ENCODE measurements around the gene DDX55. TPM values are rescaled to one million over a fixed set of nuclear protein-coding genes. Genes with fewer than 3 reads are reported as not detected.
"Not testable (repeated sequence)": the region's sequence is repeated elsewhere in the genome, so short reads cannot be mapped to it uniquely, and the experiment has no call there.

DDX55 gene, protein sequence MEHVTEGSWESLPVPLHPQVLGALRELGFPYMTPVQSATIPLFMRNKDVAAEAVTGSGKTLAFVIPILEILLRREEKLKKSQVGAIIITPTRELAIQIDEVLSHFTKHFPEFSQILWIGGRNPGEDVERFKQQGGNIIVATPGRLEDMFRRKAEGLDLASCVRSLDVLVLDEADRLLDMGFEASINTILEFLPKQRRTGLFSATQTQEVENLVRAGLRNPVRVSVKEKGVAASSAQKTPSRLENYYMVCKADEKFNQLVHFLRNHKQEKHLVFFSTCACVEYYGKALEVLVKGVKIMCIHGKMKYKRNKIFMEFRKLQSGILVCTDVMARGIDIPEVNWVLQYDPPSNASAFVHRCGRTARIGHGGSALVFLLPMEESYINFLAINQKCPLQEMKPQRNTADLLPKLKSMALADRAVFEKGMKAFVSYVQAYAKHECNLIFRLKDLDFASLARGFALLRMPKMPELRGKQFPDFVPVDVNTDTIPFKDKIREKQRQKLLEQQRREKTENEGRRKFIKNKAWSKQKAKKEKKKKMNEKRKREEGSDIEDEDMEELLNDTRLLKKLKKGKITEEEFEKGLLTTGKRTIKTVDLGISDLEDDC
- 20.6 and 28.3 TPM in 2 replicates for total RNA-seq

DNA sequence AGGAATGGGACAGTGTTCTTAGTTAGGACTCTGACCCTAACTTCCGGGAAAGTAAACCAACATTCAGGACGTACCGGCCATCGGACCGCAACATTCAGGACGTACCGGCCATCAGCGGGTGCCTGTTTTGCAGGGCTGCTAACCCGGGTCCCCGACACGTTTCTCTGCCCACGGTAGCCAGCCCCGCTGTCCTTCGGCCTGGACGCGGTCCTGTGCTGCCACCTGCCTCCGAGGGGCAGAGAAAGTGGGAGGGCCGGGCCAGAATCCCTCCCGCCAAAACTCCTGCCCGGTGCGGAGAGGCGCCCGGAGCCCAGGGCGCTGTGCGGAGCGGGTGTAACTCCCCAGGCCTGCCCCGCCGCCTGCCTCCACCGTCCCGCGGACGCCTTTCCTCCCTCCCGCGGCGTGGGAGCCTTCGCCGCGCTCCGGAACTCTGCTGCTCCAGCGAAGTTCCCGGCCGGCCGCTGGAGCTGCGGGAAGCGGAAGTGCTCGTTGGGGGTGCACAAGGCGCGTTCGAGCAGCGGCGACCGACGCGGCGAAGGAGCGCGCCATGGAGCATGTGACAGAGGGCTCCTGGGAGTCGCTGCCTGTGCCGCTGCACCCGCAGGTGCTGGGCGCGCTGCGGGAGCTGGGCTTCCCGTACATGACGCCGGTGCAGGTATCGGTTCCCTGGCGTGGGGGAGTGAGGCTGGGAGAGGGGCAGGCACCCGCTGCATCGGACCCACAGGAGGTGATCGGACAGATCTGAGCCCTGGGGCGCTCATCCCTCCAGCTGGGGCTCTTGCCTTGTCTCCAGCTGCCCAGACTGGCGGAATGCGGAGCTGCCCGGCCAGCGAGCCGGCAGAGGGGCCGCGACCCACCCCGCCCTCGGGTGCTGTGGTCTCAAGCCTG, at the start of gene DDX55:
Gene DDX55 (plus strand): TSS at position 498 of the 888 bp plus-strand sequence. CDS start 50 bp downstream, at position 548.
- H3K4me3 ChIP-seq (ENCODE audit: low read depth, low read length): peak within 1 kb of the TSS; percentile 91
- DNase-seq (ENCODE audit: low read depth): no peak
- TF ChIP-seq, protein P1, sequence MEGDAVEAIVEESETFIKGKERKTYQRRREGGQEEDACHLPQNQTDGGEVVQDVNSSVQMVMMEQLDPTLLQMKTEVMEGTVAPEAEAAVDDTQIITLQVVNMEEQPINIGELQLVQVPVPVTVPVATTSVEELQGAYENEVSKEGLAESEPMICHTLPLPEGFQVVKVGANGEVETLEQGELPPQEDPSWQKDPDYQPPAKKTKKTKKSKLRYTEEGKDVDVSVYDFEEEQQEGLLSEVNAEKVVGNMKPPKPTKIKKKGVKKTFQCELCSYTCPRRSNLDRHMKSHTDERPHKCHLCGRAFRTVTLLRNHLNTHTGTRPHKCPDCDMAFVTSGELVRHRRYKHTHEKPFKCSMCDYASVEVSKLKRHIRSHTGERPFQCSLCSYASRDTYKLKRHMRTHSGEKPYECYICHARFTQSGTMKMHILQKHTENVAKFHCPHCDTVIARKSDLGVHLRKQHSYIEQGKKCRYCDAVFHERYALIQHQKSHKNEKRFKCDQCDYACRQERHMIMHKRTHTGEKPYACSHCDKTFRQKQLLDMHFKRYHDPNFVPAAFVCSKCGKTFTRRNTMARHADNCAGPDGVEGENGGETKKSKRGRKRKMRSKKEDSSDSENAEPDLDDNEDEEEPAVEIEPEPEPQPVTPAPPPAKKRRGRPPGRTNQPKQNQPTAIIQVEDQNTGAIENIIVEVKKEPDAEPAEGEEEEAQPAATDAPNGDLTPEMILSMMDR (conservative IDR thresholded peaks at IDR 0.05; ENCODE audit: low read depth, low read length): peak; percentile 43

DNA sequence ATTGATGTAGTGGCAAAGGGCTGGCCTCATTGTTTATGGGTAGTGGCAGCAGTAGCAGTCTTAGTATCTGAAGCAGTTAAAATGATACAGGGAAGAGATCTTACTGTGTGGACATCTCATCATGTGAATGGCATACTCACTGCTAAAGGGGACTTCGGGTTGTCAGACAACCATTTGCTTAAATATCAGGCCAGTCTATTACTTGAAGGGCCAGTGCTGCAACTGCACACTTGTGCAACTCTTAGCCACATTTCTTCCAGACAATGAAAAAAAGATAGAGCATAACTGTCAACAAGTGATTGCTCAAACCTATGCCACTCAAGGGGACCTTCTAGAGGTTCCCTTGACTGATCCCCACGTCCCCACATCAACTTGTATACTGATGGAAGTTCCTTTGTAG, 47.8 kb upstream of the DDX55 start:
- DNase-seq (ENCODE audit: low read depth); H3K4me3 ChIP-seq (ENCODE audit: low read depth, low read length): not testable (repeated sequence)

DNA sequence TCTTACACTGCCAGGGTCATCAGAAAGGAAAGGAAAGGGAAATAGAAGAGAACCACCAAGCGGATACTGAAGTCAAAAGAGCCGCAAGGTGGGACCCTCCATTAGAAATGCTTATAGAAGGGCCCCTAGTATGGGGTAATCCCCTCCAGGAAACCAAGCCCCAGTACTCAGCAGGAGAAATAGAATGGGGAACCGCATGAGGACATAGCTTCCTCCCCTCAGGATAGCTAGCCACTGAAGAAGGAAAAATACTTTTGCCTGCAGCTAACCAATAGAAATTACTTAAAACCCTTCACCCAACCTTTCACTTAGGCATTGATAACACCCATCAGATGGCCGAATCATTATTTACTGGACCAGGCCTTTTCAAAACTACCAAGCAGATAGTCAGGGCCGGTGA, 47.1 kb upstream of the DDX55 start:
- not testable (repeated sequence) for H3K4me3 ChIP-seq (ENCODE audit: low read depth, low read length); DNase-seq (ENCODE audit: low read depth)

DNA sequence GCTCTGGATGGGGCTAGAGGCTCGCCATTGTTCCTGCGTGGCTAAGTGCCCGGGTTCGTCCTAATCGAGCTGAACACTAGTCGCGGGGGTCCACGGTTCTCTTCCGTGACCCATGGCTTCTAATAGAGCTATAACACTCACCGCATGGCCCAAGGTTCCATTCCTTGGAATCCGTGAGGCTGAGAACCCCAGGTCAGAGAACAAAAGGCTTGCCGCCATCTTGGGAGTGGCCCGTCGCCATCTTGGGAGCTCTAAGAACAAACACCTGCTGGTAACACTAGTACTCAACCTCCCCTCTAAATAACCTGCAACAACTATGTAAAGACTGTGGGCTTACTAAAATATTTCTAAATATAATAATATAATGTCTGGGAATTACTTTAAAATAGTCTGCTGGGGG, 43.4 kb upstream of the DDX55 start:
- not testable (repeated sequence) for DNase-seq (ENCODE audit: low read depth); H3K4me3 ChIP-seq (ENCODE audit: low read depth, low read length)

DNA sequence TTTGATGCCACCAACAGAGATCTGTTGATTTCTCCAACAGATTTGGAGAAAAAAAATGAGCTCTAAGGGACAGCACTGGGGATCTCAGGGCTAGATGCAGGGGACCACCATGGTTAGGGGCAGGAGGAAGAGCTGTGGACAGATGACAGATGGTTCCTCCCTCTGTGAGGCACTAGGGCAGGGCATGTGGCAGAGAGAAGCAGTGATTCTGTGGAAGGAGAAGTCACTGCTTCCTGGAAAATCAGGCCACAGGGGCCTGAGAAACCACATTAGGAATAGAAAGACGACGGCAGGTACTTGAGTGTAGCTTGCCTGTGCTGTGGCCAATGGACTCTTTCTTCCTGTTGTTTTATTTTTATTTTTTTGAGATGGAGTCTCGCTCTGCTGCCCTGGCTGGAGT, 42.4 kb upstream of the DDX55 start:
- DNase-seq (ENCODE audit: low read depth): no peak
- H3K4me3 ChIP-seq (ENCODE audit: low read depth, low read length): no peak overlapping the region
- TF ChIP-seq, protein P1 (conservative IDR thresholded peaks at IDR 0.05; ENCODE audit: low read depth, low read length): no peak

DNA sequence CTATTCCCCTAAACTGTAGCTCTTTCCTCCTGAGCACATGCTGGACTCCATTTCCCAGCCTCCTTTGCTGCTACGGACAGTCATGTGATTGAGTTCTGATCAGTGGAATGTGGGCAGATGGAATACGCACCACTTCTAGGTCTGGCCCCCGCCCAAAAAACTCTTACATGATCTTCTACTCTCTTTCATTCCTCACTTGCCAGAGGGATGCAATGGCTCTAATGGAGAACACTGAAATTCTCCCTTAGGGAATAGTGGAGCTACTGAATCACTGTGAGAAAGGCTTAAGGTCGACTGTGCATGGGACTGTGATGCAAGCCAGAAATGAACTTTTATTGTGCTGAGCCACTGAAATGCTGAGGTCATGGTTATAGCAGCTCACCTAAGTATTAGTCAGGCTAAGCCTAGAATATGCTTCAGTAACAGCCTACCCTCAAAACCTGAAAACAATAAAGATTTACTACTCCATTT, 30.5 kb upstream of the DDX55 start:
- TF ChIP-seq, protein P1 (conservative IDR thresholded peaks at IDR 0.05; ENCODE audit: low read depth, low read length): no peak
- DNase-seq (ENCODE audit: low read depth): peak; percentile 32
- no peak overlapping the region for H3K4me3 ChIP-seq (ENCODE audit: low read depth, low read length)

DNA sequence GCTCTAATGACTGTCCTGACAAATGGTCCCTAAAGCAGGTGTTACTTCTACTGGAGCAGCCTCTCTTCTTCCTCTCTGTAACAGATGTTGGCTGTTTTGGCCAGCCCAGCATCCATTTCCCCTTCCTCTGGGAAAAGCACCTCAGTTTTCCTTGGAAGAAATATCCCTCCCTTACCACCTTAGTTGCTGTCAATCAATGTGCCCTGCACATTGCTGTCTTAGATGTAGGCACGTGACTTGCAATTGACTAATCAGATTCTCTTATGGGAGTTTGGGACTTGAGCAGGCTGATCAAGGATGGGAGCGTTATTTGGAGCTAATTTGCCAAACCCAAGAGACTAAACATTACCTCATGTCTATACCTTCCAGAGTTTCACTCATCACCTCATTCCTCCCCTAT, 29.5 kb upstream of the DDX55 start:
- no peak for DNase-seq (ENCODE audit: low read depth)
- H3K4me3 ChIP-seq (ENCODE audit: low read depth, low read length): no peak overlapping the region
- TF ChIP-seq, protein P1 (conservative IDR thresholded peaks at IDR 0.05; ENCODE audit: low read depth, low read length): no peak

DNA sequence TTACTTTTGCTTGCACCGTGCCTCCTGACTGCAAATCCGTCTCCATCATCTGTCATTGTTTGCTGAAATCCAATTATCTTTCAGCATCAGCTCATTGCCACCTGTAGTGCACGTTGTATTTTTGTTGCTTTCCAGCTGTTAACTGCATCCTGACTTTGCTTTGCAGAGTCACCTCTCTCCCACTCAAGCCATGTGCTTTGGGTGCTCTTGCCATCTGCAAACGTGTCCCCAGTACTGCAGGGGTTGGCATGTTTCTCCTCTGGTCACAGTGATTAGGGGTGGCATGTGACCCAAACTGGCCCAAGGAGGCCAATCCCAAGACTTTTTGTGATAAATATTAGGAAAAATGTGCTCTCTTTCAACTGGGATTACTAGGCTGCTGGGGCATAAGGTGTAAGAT, 28.0 kb upstream of the DDX55 start:
- no peak for DNase-seq (ENCODE audit: low read depth)
- H3K4me3 ChIP-seq (ENCODE audit: low read depth, low read length): no peak overlapping the region
- TF ChIP-seq, protein P1 (conservative IDR thresholded peaks at IDR 0.05; ENCODE audit: low read depth, low read length): no peak

Data from epithelial cell of proximal tubule (primary cell).